HG02678 (cell line): ENCODE measurements around the gene POC1B.
A peak's percentile ranks its signal among the peaks of the same experiment; 100 is the strongest.

Source experiments
- ATAC-seq: cut with Tn5 transposase; IDR thresholded peaks from one replicate; pipeline ENCODE4 v1.9.1; 2021; ENCODE audit warnings: mild to moderate bottlenecking, moderate library complexity; ENCODE audit not compliant: unreplicated experiment

The POC1B gene

GRCh38 chr12:89539426-89540223, 13.8 kb upstream of the POC1B start:
- no peak for ATAC-seq

- no peak for ATAC-seq
Observed at GRCh38 chr12:89538897-89539296, 13.1 kb upstream of the POC1B start.

DNA sequence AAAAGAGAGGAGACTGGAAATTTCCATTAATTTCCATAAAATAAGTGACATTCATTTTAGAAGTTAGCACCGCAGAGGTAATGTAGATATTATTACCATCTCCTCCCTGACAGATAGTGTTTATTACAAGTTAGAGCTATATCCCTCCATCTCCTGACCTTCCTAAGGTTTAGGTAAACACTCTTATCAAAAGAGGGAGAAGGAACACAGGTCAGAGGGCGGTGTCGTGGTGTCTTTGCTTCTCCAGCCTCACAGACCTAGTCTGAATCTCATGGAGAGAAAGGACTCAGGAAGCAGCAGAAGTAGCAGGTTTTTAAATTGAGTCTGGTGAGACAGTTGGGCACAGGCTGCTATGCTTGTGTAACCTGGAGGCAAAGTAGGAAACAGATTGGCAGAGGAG, 11.5 kb upstream of the POC1B start:
- ATAC-seq, result no peak

DNA sequence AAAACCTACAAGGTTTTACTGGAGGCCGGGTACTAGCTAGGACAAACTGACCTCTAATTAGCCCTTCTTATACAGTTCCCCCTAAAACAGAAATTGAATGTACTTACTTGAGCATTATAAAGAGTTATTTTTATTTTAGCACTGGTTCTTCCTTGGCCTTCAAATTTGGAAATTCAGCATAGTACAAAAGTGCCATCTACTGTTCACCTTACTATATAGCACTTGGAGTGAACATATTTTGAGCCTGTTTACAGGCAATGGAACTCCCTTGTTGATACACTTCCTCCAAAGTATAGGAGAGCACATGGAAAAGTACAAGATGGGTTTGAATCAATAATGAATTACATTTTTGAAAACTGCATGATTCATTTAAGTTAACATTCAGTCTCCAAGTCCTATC, 3.9 kb upstream of the POC1B start:
- ATAC-seq, result no peak

- ATAC-seq, result no peak
Observed at GRCh38 chr12:89528434-89528833, 2.6 kb upstream of the POC1B start.

DNA sequence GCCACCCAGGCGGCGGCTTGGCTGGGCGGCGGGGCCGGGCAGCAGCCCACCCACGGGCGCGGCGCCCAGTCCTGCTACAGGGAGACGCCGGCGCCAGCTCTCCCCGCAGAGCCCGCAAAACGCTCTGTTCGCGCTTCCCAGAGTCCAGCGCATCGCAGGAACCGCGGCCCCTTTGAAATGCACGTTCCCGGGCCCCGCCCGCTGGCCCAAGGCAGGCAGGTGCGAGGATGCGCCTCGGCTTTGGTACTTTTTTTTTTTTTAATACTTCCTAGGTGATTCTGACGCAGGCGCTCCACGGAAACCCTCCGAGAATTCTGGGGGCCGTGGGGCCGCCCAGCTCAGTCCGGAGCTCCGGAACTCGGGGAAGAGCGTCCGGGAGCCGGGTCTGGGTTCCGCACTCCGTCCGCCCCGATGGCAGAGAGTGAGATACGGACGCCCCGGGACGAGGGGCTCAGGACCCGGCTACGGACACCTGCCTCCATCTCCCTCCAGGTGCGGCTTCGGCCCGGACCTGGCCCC, 483 bp downstream of the POC1B start:
- peak; percentile 25 for ATAC-seq

DNA sequence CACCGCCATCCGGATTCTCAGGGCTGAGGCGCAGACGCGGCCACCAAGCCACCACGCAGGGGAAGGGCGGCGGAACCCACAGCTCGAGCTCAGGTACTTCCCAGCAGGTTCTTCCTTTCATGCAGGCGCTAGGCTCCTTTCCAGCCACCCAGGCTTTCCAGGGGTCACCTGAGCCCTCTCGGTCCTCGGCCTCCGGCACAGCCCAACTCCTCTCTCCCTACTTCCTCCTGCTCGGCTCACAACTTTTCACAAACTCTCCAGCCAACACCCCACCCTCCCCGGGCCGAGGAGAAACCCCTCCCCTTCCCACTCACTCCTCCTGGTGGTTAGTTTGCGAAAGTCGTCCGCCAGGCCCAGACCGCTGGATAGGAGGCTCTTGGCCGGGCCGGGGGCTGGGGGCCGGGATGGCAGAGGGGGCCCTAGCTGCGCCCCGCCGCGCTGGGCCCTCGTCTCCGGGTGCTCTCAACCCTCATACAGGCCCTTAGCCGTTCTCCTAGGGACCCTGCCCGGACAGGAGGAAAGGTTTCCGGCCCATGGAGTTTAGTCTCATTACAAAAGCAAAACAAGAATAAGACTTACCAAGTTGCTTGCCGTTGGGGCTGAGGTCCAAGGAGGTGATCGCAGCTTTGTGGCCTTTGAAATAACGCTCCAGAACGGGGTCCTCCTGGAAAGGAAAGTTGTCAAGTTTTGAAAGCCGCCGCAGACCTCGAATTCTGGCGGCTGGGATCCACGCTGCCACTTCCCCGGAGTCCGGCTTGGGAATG, 1.1 kb downstream of the POC1B start, which contains the start of gene GALNT4:
Gene GALNT4, minus strand, starts transcription at position 256 of the 764 bp plus-strand sequence. Its CDS starts 247 bp downstream, at position 9.
- peak; percentile 76 for ATAC-seq

DNA sequence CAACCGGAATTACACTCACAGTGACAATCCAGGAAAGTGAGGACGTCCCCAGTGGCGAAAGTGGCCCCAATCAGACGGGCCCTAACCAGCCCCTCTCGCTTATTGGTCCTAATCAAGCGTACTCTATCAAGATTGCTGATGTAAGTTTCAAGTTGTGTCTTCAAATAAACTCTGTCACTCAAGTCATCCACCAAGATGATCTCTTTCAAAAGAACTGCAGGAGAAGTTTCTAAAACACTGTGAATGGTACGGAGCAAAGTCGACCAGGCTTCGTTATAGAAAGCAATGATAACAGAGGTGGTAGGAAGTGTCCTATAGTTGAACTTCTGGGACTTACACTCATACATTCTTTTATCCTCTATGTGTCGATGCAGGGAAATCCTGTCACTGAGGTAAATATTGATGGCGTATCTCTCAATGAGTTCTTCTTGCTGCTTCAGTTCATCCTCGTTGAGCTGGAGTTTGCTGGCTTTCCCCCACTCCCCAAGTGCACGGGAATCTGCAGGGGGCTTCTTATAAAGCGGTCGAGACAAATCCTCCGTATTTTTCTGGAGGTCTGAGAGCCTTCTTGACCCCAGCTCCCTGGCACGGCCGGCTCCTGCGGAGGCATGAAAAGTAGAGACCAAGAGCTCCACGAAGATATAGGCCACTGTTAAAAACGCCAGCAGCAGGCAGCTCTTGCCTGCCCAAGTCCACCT, 1.9 kb downstream of the POC1B start:
- no peak for ATAC-seq

- ATAC-seq, result no peak
Observed at GRCh38 chr12:89523393-89523792, 2.5 kb downstream of the POC1B start.

DNA sequence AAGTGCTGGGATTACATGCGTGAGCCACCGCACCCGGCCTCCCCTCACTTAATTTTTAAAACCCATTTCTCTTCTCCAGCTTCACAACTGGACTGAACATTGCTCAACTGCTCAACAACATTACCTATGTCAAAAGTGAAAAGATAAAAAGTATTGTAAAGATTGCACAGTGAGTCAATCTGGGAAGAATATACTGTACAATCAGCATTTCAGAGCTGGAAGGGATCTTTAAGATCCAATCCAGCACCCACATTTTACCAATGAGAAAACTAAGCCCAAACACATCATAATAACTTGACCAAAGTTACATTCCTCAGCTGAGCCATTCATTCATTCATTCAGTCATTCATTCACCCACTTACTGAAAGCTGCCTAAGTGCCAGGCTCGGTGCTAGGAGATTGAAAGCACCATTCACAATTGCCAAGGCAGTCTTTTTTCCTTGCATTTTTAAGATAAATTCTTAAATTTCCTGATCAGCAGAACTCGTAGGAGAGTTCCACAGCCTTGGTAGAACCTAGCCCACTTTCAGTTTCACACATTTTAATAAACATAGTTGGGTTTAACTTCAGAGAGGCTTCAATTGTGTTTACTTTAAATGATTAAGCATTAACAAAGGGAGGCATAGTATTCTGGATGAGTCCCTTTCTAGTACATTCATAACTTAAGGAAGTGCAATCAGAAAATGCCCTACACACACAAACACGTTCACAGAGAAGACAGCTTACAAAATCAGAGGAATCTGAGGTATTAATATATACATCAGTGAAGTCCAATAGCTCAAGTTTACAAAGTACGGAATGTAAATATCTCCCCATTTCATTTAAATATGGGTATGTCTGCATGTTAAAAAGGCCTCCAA, 4.3 kb downstream of the POC1B start:
- no peak for ATAC-seq

- no peak for ATAC-seq
Observed at GRCh38 chr12:89517720-89518119, 8.1 kb downstream of the POC1B start.

GRCh38 chr12:89516633-89517032, 9.2 kb downstream of the POC1B start:
- ATAC-seq, result no peak

- ATAC-seq, result peak; percentile 80
Observed at GRCh38 chr12:89514751-89515150, 11.1 kb downstream of the POC1B start.

GRCh38 chr12:89513544-89513943, 12.3 kb downstream of the POC1B start:
- ATAC-seq, result no peak

DNA sequence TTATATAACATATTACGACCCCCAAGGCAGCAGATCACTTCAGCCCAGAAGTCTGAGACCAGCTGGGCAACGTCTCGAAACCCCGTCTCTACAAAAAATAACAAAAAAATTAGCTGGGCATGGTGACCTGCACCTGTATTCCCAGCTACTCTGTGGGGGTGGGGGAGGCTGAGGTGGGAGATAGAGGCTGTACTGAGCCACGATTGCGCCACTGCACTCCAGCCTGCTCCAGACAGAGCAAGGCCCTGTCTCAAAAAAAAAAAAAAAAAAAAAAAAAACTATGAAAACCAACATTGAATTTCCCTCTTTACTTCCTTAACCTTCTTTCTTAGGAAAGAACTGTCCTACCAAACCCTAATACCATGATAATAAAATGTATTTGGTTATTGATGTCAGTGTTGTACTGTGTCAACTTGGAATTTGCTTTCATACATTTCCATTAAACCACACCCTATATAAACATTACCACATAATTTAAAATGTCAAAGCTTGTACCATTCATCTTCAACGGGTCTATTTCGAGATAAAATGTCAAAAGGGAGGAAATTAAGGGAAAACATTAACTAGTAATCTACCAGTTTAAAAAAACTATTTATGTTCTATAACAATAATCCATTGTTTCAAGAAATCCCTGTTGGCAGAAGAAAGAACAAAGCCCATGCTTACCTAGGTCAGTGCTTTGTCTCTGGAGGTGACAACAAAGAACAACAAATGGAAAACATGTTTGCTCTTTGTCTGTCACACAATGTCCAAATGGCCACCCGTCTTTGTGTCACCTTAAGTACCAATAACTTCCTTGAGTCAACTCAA, 18.6 kb downstream of the POC1B start:
- no peak for ATAC-seq

GRCh38 chr12:89506050-89506449, 19.8 kb downstream of the POC1B start:
- ATAC-seq, result no peak

DNA sequence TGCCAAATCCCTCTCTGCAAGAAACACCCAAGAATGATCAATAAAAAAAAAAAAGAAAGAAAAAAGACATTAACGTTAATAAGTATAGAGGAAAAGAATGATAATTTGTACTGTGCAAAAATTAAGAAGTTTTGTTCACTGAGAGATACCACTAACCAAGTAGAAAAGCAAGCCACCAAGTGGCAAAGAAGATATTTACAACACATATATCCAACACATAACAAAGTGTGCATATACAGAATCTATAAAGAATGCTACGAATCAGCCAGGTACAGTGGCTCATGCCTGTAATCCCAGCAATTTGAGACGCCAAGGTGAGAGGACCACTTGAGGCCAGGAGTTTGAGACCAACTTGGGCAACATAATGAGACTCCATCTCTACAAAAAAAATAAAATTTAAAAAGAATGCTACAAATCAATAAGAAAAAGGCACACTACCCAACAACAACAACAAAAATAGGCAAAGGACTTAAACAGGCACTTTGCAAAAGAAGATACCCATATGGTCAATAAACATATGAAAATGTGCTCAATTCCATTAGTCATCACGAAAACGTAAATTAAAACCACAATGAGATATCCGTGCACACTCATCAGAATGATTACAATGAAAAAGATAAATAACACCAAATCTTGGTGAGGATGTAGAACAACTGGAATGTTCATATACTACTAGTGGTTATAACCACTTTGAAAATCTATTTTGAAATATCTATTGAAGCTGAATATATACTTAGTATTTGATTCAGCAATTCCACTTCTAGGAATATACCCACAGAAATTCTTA, 21.1 kb downstream of the POC1B start:
- no peak for ATAC-seq

DNA sequence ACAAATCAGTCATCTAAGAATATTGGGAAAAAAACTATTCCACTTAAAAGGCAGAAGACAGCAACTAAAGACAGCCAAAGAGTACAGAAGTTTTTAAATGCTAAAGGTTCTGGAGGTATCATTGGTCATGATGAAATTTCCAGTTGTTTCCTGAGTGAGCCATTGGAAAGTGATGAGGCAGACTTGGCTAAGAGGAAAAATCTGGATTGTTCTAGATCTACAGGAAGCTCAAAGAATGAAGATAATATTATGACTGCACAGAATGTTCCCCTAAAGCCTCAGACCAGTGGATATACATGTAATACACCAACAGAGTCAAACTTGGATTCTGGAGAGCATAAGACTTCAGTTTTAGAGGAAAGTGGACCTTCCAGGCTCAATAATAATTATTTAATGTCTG, 24.1 kb downstream of the POC1B start:
- ATAC-seq, result no peak

- no peak for ATAC-seq
Observed at GRCh38 chr12:89499857-89500256, 26.0 kb downstream of the POC1B start.
